Measurements from ENCODE around the gene MOK.

GRCh38 chr14:102206918-102207317 lies 98.0 kb downstream of the MOK start:
- TF ChIP-seq MXI1 (IDR thresholded peaks at IDR 0.05; ENCODE audit: borderline replicate concordance, low read depth, low read length) (no peak), CTCF (conservative IDR thresholded peaks at IDR 0.05; ENCODE audit: low read depth, low read length) (no peak), NFE2L2 (IDR thresholded peaks at IDR 0.05; ENCODE audit: low read depth, low read length) (no peak), CHD1 (IDR thresholded peaks at IDR 0.05; ENCODE audit: low read depth, low read length) (no peak), POLR2A (IDR thresholded peaks at IDR 0.05; ENCODE audit: low read depth, low read length) (no peak), CEBPB (IDR thresholded peaks at IDR 0.05; ENCODE audit: low read depth, low read length) (no peak), BHLHE40 (IDR thresholded peaks at IDR 0.05; ENCODE audit: low read depth, low read length) (no peak), RFX5 (IDR thresholded peaks at IDR 0.05; ENCODE audit: low read depth, low read length) (no peak), USF2 (IDR thresholded peaks at IDR 0.05; ENCODE audit: low read depth, low read length) (no peak), ELK1 (IDR thresholded peaks at IDR 0.05; ENCODE audit: borderline replicate concordance, low read depth, low read length) (no peak), MAFK (IDR thresholded peaks at IDR 0.05; ENCODE audit: low read depth, low read length) (no peak)
